ENCODE data around the gene NIT1.
A peak's percentile ranks its signal among the peaks of the same experiment; 100 is the strongest.

Gene NIT1

DNA sequence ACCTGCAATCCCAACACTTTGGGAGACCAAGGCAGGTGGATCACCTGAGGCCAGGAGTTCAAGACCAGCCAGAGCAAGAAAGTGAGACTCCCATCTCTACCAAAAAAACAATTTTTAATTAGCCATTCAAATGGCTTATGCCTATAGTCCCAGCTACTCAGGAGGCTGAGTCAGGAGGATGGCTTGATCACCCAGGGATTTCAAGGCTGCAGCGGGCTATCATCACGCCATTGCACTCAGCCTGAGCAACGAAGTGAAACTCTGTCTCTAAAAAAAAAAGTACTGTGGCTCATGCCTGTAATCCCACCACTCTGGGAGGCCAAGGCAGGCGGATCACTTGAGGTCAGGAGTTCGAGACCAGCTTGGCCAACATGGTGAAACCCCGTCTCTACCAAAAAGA is 1.9 kb upstream of the NIT1 start:
- DNase-seq: peak; percentile 37

DNA sequence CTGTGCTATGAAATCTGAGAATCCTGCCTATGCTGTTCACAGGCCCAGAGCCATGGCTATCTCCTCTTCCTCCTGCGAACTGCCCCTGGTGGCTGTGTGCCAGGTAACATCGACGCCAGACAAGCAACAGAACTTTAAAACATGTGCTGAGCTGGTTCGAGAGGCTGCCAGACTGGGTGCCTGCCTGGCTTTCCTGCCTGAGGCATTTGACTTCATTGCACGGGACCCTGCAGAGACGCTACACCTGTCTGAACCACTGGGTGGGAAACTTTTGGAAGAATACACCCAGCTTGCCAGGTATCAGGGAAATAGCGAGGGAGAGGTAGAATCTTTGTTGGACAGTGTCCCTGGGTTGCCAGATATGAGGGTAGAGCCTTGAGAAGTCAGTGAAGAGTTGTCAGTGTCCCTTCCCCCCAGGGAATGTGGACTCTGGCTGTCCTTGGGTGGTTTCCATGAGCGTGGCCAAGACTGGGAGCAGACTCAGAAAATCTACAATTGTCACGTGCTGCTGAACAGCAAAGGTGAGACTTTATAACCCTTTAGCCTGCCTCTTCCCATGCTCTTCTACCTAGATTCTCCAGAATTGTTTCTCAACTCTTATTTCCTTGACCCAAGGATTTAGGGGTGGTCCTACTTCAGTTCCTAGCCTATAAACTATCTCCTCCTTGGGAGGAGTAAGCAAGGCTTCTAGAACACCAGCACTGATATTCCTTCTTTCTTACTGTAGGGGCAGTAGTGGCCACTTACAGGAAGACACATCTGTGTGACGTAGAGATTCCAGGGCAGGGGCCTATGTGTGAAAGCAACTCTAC is 1.4 kb downstream of the NIT1 start:
- peak; percentile 57 for DNase-seq

- peak; percentile 26 for DNase-seq
Measured at GRCh38 chr1:161121042-161121650, 3.2 kb downstream of the NIT1 start.

DNA sequence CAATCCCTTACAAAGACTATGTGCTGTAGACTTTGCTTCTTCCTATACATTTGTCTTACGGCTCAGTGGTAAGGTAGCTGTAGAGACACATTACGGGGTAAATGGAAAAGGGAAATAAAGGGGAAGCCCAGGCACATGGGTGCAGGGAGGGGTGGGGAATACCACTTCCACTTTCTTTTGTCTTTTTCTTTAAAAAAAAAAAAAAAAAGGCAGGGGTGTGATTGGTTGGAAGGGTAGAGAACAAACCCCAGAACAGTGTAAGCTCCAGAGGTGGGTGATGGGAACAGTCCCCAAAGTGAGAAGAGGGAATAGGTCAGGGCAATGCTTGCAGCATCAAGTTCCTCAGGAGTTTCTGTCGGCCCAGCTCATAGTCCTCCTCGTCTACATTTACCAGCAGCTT is 3.9 kb downstream of the NIT1 start:
- DNase-seq: peak; percentile 88

GRCh38 chr1:161122967-161123366 is 5.1 kb downstream of the NIT1 start:
- DNase-seq: no peak

DNA sequence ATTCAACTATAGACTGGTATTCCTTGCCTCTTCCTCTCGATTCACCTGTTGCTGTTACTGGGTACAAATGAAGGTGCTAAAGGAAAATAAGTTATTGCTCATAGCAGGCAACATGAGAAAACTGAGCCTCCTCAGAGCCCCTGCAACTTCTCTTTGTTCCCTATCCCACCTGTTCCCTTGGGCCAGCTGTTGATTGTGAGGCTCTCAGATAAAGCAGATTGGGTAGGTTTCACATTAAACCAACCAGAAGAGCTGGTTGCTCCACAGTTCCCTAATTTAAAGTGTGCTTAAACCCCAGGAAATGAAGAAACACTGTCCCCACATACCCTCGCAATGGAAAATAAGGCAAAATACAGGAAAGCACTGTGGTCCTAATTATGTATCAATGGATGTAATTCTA is 9.7 kb downstream of the NIT1 start:
- DNase-seq: peak; percentile 77

DNA sequence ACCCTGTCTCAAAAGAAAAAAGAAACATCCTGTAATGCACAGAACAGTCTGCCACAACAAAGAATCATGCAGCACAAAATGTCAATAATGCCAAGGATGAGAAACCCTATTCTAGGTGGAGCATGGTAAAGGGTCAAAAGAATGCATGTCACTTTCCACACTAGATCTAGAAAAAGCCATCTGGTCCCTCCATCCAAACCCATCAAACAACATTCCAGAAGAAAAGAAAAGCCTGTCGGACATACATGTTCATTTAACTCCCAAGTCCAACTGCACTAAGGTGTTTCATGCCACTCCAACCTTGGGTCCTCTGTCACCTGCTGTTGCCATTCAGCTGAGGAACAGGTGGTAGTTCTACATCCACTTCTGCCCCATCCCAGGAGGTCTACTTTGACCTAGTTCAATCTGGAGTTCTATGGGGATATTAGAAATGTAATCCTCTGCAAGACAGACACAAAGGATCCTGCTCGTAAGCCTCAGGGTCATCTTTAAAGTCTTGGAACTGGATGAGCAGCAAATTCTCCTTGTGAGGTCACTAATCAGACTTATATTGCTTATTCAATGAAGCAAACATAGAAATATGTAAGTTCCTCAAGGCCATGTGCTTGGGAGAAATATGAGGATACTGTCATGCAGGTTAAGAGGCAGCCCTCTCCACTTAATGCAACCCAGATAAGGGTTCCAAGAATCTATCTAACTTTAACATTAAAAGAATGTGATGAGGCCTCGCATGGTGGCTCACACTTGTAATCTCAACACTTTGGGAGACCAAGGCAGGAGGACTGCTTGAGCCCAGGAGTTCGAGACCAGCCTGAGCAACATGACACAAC is 10.9 kb downstream of the NIT1 start:
- no peak for DNase-seq

- DNase-seq: no peak
Measured at GRCh38 chr1:161130266-161130665, 12.4 kb downstream of the NIT1 start.

GRCh38 chr1:161131523-161132409 is 13.9 kb downstream of the NIT1 start:
- no peak for DNase-seq

DNA sequence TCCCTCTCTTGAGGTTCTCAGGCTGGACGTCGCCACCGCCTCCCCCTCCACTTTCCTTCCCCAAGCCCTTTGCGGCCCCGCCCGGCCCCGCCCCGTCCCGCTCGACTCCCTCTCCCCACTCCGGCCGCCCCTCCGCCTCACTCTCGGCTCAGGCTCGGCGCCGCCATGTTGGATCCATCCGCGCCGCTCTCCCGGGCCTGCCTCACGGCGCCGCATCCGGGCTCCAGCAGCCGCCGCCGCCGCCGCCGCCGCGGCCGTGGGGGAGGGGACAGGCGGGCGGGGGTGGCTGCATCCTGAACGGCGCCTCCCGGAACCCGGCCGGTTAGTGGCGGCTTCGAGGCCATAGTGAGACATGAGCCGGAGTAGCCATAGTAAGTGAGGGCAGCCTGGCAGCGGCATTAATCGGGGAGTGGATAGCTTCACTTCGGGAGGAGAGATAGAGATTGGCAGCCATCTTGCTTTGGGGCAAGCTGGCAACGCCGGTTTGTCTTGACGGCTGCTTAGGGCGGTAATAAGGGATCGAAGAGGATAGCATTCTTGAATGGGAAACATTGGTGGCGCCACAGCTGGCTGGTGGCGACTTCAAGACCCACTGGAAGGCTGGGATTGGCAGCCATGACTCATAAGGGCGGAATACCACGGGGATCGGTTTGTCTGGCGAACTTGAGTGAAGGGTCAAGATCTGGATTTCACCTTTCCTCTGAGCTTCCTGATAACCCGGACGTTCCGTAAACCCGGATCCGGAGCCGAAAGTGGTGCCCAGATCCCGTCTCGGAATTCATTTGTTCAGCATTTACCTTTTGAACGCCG is 14.7 kb downstream of the NIT1 start, which contains the start of gene DEDD:
DEDD (minus strand) TSS at position 258 of the 810 bp plus-strand sequence. CDS start 8,205 bp downstream, outside the sequence.
- DNase-seq: peak; percentile 97

- DNase-seq: no peak
Measured at GRCh38 chr1:161133220-161133740, 15.4 kb downstream of the NIT1 start.

- no peak for DNase-seq
Measured at GRCh38 chr1:161137881-161138280, 20.0 kb downstream of the NIT1 start.

GRCh38 chr1:161138431-161138830 is 20.5 kb downstream of the NIT1 start:
- peak; percentile 15 for DNase-seq

GRCh38 chr1:161139766-161140165 is 21.9 kb downstream of the NIT1 start:
- DNase-seq: peak; percentile 53

DNA sequence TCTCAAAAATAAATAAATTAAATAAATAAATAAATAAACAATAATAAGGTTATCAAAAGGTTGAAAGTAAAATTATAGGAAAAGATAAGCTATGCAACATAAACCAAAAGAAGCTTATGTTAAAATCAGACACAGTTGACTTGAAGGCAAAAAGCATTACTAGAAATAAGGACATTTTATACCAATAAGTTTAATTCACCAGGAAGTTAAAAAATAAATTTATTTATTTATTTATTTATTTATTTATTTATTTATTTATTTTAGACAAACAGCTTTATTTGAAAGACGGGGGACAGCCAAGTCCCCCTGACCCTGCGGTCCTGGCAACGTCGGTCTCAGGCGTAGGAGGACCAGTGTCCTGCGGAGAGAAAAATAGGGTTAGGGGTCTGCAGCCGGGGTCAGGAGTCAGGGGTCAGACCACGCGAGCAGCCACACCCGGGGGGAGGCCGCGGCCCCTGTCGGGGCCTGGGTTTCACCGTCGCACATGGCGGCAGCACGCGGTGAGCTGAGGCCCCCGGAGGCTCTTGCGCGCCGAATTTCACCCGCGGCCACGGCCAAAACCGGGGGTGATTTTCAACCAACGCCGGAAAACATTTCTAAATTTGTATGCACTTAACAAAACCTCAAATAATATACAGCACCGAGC is 23.0 kb downstream of the NIT1 start:
- no peak for DNase-seq

GRCh38 chr1:161145832-161146231 is 27.9 kb downstream of the NIT1 start:
- DNase-seq: no peak

DNA sequence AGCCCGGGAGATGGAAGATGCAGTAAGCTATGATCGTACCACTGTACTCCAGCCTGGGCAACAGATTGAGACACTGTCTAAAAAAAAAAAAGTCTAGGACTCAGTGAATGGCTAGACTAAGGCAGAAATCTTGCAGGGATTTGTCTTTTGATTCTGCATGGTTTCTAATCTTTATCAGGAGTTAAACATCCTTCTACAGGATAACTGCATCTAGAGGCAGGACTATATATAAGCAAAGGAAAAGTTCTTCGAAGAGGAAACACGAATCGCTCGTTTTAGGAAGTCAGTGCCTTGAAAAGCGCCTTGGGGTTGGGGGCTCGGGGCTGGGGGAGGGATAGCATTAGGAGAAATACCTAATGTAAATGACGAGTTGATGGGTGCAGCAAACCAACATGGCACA is 35.3 kb downstream of the NIT1 start:
- no peak for DNase-seq

DNA sequence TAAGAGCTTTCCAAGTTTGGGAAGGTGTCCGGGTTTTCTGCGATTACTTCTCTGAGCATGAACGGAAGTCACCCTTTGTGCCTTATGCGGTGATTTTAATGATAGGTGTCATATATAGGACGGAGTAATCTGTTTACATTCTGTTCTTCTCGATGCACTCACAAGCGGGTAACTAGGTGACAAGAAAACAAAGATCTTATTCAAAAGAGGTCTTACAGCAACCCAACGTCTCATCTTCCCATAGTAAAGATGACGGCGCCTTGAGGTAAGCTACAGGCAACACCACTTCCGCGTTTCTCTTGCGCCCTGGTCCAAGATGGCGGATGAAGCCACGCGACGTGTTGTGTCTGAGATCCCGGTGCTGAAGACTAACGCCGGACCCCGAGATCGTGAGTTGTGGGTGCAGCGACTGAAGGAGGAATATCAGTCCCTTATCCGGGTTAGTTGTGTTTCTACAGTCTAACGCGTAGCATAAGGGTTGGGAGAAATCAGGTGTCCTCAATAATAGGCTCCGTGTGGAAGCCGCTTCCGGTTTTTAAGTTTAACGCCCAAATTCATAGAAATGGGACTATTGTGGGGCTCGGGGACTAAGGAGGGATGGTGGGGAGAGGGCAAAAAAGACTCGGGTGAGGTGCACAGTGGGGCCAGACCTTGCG is 35.9 kb downstream of the NIT1 start, which contains the start of gene UFC1:
UFC1 (plus strand) TSS at position 297 of the 656 bp plus-strand sequence; CDS start at position 317, 20 bp downstream.
- DNase-seq: peak; percentile 87

DNA sequence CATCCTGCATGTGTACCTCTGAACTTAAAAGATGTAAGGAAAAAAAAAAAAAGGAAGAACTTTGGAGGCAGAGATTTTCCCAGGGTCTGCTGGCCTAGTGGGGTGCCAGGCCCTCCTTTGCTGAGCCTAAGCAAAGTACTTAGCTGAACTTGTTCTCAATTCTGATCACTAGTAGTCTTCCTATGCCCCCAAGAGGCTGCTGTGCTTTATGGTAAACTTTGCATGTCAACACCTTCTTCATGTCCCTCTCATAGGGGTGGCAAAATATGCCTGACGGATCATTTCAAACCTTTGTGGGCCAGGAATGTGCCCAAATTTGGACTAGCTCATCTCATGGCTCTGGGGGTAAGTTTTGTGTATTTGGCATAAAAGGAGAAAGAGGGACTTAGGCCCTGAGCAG is 40.0 kb downstream of the NIT1 start:
- DNase-seq: no peak

Measured in MV-4-11 (cell line).